ENCODE results near the gene ARRDC4. TPM values are rescaled to one million over a fixed set of nuclear protein-coding genes. Genes with fewer than 3 reads are reported as not detected.

The ARRDC4 gene
- total RNA-seq, 1 donor from 2014 or later, result 11.9 TPM

- H3K4me1 Mint-ChIP-seq (ENCODE audit: low read depth), result peaks cover 8% of the 10 kb centered on the region
- DNase-seq (ENCODE audit: low spot score, unreplicated experiment), result no peak
- H3K27me3 Mint-ChIP-seq, result no peaks in the 10 kb centered on the region
- H3K9me3 Mint-ChIP-seq (ENCODE audit: low read depth), result no peaks in the 10 kb centered on the region
- no peaks in the 10 kb centered on the region for H3K36me3 Mint-ChIP-seq (ENCODE audit: insufficient read depth)
- no peak overlapping the region for H3K4me3 Mint-ChIP-seq (ENCODE audit: low read depth)
- no peak for TF ChIP-seq CTCF (IDR thresholded peaks at IDR 0.05; ENCODE audit: unreplicated experiment)
- no peak overlapping the region for H3K27ac Mint-ChIP-seq
Measured at GRCh38 chr15:98009971-98010370, 49.5 kb downstream of the ARRDC4 start.

DNA sequence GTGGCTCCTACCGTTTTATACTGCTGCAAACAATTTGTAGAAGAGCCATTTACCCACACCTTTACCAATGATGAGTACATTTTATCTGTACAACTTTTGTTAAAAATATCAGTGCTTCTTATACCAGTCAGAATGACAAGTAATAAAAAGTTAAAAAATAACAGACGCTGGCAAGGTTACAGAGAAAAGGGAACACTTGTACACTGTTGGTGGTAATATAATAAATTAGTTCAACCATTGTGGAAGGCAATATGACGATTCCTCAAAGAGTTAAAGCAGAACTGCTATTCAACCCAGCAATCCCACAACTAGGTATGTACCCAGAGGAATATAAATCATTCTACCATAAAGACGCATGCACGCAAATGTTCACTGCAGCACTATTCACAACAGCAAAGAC is 51.9 kb downstream of the ARRDC4 start:
- H3K4me3 Mint-ChIP-seq (ENCODE audit: low read depth), result no peak overlapping the region
- H3K27me3 Mint-ChIP-seq, result no peaks in the 10 kb centered on the region
- H3K27ac Mint-ChIP-seq, result no peak overlapping the region
- peaks cover 8% of the 10 kb centered on the region for H3K4me1 Mint-ChIP-seq (ENCODE audit: low read depth)
- H3K9me3 Mint-ChIP-seq (ENCODE audit: low read depth), result no peaks in the 10 kb centered on the region
- no peak for DNase-seq (ENCODE audit: low spot score, unreplicated experiment)
- no peaks in the 10 kb centered on the region for H3K36me3 Mint-ChIP-seq (ENCODE audit: insufficient read depth)
- no peak for TF ChIP-seq CTCF (IDR thresholded peaks at IDR 0.05; ENCODE audit: unreplicated experiment)

GRCh38 chr15:98013631-98014030 is 53.1 kb downstream of the ARRDC4 start:
- Mint-ChIP-seq H3K9me3 (ENCODE audit: low read depth) (no peaks in the 10 kb centered on the region), H3K36me3 (ENCODE audit: insufficient read depth) (no peaks in the 10 kb centered on the region), H3K27ac (no peak overlapping the region), H3K27me3 (no peaks in the 10 kb centered on the region), H3K4me1 (ENCODE audit: low read depth) (peaks cover 8% of the 10 kb centered on the region), H3K4me3 (ENCODE audit: low read depth) (no peak overlapping the region)
- no peak for DNase-seq (ENCODE audit: low spot score, unreplicated experiment)
- TF ChIP-seq CTCF (IDR thresholded peaks at IDR 0.05; ENCODE audit: unreplicated experiment), result no peak

DNA sequence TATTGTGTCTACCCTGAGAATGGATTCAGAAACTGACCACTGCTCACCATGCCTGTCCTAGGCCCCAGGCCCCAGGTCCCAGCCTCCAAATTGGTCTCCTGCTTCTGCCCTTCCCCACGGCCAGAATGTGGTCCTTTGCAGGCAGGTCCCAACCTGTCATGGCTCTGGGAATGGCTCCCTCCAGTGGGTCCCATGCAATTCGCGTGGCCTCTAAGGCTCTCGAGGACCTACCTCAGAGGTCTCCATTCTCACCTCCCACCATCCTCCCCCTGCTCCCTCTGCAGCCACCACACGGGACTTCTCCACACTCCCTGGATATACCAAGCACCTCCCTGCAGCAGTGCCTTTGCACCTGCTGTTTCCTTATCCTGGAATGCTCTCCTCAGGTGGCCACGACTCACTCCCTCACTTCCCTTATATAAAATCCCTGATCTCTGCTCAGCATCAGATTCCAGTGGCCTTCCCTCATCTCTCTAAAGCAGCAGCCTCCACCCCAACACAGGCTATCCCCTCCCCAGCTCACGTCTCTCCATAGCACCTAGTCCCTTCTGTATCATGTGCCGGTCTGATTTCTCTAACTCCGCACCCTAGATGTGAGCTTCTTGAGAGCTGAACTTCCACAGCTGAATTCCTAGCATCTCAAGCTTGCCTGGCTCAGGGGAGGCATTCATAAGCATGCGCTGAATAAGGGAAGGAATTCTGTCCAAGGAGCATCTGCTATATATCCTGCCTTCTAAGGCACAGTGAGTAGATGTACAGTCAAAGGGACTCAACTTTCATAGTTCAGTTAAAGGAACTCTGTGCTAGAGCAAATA is 56.9 kb downstream of the ARRDC4 start:
- H3K4me3 Mint-ChIP-seq (ENCODE audit: low read depth), result no peak overlapping the region
- no peak for DNase-seq (ENCODE audit: low spot score, unreplicated experiment)
- H3K4me1 Mint-ChIP-seq (ENCODE audit: low read depth), result no peaks in the 10 kb centered on the region
- no peak overlapping the region for H3K27ac Mint-ChIP-seq
- TF ChIP-seq CTCF (IDR thresholded peaks at IDR 0.05; ENCODE audit: unreplicated experiment), result no peak
- H3K36me3 Mint-ChIP-seq (ENCODE audit: insufficient read depth), result no peaks in the 10 kb centered on the region
- no peaks in the 10 kb centered on the region for H3K9me3 Mint-ChIP-seq (ENCODE audit: low read depth)
- H3K27me3 Mint-ChIP-seq, result no peaks in the 10 kb centered on the region

GRCh38 chr15:98018761-98019351 is 58.4 kb downstream of the ARRDC4 start:
- H3K4me3 Mint-ChIP-seq (ENCODE audit: low read depth), result no peak overlapping the region
- no peak overlapping the region for H3K27ac Mint-ChIP-seq
- DNase-seq (ENCODE audit: low spot score, unreplicated experiment), result no peak
- TF ChIP-seq CTCF (IDR thresholded peaks at IDR 0.05; ENCODE audit: unreplicated experiment), result no peak
- no peaks in the 10 kb centered on the region for H3K9me3 Mint-ChIP-seq (ENCODE audit: low read depth)
- H3K36me3 Mint-ChIP-seq (ENCODE audit: insufficient read depth), result no peaks in the 10 kb centered on the region
- H3K27me3 Mint-ChIP-seq, result no peaks in the 10 kb centered on the region
- H3K4me1 Mint-ChIP-seq (ENCODE audit: low read depth), result no peaks in the 10 kb centered on the region

All from progenitor cell of endocrine pancreas (in vitro differentiated cells).